ENCODE results near the gene ESRRA.
A peak's percentile ranks its signal among the peaks of the same experiment; 100 is the strongest.

ESRRA gene

DNA sequence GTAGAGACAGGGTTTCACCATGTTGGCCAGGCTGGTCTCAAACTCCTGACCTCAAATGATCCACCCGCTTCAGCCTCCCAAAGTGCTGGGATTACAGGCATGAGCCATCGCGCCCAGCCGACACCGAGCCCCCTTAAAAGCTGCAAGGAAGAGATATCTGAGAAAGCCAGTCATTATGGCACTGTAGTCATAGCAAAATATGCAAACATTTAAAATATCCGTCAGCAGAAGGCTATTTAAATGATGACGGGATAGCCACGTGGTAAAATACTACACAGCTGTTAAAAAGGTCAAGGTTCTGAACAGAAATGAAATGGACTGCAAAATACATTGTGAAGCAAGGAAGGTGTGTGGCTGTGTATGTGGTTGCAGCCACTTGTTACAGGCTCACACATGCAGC is 28.2 kb downstream of the ESRRA start:
- peak; percentile 44 for DNase-seq (ENCODE audit: low spot score)

DNA sequence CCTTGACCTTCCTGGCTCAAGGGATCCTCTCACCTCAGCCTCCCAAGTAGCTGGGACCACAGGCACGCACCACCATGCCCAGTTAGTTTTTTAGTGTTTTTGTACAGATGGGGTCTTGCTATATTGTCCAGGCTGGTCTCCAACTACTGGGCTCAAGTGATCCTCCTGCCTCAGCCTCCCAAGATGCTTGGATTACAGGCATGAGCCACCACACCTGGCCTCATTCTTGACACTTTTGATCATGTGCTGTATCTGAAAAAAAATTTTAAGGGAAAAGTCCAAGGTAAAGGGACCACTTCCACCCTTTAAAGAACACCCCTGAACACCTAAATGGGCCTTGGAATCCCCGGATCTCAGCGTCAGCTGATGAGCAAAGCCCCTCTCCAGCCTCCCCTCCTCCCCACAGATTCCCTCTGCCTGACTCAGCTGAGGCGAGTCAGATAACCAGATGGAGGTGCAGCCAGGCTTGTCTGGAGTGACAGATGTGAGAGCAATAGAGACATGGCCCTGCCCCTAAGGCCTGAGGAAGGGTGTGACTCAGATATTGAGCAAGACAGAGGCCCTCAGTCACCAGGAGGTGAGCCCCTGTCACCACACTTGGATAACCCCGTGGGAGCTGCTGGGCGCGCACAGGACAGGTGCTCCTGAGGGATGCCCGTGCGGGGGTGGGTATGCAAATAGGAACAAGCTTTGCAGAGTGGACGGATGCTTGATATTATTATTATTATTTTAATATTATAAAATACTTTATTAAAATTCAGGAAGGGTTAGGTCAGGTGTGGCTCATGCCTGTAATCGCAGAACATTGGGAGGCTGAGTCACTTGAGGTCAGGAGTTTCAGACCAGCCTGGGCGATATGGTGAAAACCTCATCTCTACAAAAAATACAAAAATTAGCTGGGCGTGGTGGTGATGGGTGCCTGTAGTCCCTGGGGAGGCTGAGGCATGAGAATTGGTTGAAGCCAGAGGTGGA is 29.7 kb downstream of the ESRRA start:
- peak; percentile 94 for DNase-seq (ENCODE audit: low spot score)

- peak; percentile 32 for DNase-seq (ENCODE audit: low spot score)
Measured at GRCh38 chr11:64337538-64338249, 32.4 kb downstream of the ESRRA start.

- DNase-seq (ENCODE audit: low spot score) = no peak
Measured at GRCh38 chr11:64338716-64339115, 33.4 kb downstream of the ESRRA start.

GRCh38 chr11:64339286-64339685 is 34.0 kb downstream of the ESRRA start:
- no peak for DNase-seq (ENCODE audit: low spot score)

DNA sequence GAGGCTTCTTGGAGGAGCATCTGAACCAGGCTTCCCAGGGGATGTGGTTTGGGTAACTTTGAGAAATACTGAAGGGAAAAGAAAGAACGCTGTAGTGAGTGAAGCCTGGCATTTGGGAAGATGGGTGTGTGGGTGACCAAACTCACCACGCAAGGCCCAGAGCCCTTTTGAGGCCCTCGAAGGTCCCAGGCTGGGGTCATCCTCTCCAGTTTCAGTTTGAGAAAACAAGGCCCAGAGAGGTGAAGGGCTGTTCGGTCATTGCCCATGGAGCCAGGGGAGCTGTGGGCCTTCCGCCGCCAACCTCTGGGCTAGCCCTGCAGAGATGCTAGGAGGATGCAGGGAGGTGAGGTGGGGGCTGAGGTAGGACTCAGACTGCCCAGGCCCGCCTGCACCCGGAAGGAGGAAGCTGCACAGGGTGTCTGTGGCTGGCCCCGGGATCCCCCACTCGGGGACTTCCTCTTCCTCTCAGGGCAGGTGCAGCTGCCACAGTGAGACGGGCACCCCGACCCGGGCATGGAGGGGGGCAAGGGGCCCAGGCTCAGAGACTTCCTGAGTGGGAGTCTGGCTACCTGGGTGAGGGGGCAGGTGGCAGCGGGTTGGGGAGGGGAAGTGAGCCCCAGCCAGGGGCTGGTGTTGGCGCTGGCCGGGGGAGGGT is 34.6 kb downstream of the ESRRA start, which contains the start of gene CCDC88B:
CCDC88B (plus strand) TSS at position 451 of the 655 bp plus-strand sequence; CDS start at position 514, 63 bp downstream.
- DNase-seq (ENCODE audit: low spot score) = no peak

GRCh38 chr11:64340671-64341335 is 35.5 kb downstream of the ESRRA start:
- peak; percentile 73 for DNase-seq (ENCODE audit: low spot score)

GRCh38 chr11:64341429-64341828 is 36.1 kb downstream of the ESRRA start:
- no peak for DNase-seq (ENCODE audit: low spot score)

- DNase-seq (ENCODE audit: low spot score) = peak; percentile 92
Measured at GRCh38 chr11:64341851-64342791, 36.8 kb downstream of the ESRRA start.

DNA sequence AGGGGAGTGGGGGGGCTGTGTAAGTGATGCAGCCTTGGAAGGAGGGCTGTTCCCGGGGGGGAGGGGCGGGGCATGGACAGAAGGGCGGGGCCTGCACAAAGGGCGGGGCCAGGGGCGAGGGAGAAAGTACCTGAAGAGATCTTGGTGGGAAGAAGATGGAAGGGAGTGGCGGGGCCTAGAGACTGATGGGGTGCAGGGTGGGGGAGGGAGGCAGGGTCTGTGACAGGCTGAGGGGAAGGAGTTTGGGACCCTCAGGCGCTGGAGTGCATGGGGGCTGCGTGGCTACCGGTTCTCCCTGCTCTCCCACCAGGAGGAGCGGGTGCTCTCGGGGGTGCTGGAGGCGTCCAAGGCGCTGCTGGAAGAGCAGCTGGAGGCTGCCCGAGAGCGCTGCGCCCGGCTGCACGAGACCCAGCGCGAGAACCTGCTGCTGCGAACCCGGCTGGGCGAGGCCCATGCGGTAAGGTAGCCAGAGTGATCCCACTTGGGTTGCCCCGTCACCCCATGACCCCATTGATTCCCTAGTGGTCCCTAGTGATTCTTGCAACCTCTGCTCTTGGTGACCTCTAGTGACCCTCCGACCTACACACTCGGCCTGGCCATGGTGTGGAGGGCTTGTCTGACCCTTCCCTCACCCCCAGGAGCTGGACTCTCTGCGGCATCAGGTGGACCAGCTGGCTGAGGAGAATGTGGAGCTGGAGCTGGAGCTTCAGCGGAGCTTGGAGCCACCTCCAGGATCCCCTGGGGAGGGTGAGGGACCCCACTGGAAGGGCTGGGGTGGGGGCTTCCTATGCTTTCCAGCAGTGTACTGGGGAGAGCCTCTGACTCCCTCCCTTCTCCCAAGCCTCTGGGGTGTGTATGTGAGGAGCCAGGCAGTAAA is 37.8 kb downstream of the ESRRA start:
- no peak for DNase-seq (ENCODE audit: low spot score)

DNA sequence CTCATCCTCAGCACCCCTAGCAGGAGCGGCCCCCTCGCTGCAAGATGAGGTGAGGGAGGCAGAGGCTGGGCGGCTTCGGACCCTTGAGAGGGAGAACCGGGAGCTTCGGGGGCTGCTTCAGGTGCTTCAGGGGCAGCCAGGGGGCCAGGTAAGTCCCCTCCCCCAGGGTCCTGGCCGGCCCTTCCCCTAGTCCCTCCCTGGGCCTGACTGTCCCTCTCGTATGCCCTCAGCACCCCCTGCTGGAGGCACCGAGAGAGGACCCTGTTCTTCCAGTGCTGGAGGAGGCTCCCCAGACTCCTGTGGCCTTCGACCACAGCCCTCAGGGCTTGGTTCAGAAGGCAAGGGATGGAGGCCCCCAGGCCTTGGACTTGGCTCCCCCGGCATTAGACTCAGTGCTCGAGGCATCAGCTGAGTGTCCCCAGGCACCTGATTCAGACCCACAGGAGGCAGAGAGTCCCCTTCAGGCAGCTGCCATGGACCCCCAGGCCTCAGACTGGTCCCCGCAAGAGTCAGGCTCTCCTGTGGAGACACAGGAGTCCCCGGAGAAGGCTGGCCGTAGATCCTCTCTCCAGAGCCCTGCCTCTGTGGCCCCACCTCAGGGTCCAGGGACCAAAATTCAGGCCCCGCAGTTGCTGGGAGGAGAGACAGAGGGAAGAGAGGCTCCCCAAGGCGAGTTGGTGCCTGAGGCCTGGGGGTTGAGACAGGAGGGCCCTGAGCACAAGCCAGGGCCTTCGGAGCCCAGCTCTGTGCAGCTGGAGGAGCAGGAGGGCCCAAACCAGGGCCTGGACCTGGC is 38.6 kb downstream of the ESRRA start:
- DNase-seq (ENCODE audit: low spot score) = peak; percentile 59

- no peak for DNase-seq (ENCODE audit: low spot score)
Measured at GRCh38 chr11:64344787-64345186, 39.5 kb downstream of the ESRRA start.

DNA sequence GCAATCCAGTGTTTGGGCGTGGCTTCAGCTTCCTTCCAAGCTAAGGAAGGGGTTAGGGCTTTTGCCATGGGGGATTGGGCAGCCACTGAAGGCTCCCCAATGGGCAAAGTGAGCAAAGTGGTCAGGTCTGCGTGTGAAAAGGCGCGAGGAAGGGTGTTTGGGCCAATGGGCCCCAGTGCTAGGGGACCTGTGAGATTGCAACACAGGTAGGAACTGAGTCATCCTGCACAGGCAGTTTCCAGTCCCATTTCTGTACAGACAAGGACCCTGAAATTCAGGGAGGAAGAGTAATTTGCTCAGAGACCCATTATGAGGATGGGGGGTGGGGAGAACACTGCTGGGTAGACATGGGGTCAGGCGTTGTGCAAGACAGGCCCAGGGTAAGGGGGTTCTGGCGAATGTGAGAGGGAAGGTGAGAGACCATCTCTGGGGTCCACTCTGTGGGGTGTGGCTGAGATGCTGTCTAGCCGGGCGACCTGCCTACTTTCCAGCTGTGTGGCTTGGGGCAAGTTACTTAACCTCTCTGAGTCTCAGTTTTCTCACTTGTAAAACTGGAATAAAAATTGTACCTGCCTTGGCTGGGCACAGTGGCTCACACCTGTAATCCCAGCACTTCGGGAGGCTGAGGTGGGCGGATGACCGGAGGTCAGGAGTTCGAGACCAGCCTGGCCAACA is 42.0 kb downstream of the ESRRA start:
- DNase-seq (ENCODE audit: low spot score) = no peak

- no peak for DNase-seq (ENCODE audit: low spot score)
Measured at GRCh38 chr11:64348383-64349024, 43.2 kb downstream of the ESRRA start.

- no peak for DNase-seq (ENCODE audit: low spot score)
Measured at GRCh38 chr11:64349025-64349387, 43.7 kb downstream of the ESRRA start.

DNA sequence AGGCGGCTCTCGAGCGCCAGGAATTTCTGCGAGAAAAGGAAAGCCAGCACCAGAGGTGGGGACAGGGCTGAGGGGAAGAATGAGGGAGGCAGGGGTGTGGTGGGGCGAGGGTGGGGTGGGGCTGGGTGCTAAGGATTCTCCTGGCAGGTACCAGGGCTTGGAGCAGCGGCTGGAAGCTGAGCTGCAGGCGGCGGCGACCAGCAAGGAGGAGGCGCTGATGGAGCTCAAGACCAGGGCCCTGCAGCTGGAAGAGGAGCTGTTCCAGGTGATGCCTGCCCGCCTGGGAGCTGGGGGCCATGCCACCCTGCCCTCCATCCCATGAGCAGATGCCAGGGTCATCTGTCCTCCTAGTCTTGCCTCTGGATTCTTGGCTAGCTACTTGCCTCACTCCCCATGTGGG is 44.1 kb downstream of the ESRRA start:
- DNase-seq (ENCODE audit: low spot score) = no peak

GRCh38 chr11:64351136-64351631 is 45.9 kb downstream of the ESRRA start:
- DNase-seq (ENCODE audit: low spot score) = no peak

Measured in hematopoietic multipotent progenitor cell treated with erythropoietin and hydrocortisone succinate and interleukin-3 and kit ligand, for 17 days (in vitro differentiated cells).